ENCODE results near the gene FDPS.
"Not testable (repeated sequence)": the region's sequence is repeated elsewhere in the genome, so short reads cannot be mapped to it uniquely, and the experiment has no call there.

Gene FDPS

GRCh38 chr1:155320252-155320651 is 11.6 kb downstream of the FDPS start:
- DNase-seq (ENCODE audit: low read depth in 2 of 2), result no peak

DNA sequence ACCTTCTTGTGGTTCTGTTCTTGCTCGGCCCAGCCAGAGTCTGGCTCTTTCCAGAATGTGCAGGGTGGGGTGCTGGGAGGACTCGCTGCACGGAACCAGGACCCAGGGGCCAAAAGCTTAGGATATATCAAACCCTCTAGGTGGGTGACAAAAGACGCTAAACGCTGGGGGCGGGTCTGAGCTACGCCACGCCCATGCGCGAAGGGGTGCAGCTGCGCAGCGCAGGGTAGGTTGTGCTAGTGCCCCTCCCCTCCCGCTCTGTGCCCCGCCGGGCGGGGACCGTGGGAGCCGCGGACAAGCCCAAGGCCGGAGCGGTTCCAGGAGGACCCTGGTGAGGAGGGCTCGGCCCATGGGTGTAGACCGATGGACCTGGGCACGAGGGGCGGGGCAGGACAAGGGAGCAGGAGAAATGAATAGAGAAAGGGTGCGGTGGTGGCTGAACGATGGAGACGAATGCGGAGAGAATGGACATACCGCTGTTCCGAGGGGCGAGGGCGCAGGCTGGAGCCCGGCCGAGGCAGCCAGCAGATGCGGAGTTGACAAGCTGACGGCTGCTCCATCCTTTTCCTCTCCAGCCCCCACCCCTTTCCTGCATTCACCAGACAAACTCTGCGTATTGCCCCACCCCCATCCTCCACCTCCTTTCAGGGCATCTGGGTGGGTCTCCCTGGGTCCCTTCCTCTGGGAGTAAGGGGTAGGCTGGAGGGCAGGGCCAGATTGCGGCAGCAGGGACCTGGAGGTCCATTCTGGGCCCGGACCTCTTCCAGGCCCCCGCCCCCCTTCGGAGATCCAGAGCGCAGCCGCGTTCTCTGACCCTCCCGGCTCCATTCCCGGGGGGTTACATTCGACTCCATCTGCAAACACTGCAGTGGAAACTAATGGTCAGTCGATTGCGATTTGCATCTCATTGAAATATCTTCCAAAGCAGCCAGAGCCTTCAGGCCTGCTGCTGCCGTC is 12.3 kb downstream of the FDPS start, which contains the start of gene RUSC1:
TSS of gene RUSC1 (plus strand) at position 234 of the 957 bp plus-strand sequence. CDS start 880 bp downstream, outside the sequence.
- peak; percentile 63 to 72 for DNase-seq (ENCODE audit: low read depth in 2 of 2)

GRCh38 chr1:155321639-155322503 is 13.2 kb downstream of the FDPS start:
- DNase-seq (ENCODE audit: low read depth in 2 of 2), result no peak

DNA sequence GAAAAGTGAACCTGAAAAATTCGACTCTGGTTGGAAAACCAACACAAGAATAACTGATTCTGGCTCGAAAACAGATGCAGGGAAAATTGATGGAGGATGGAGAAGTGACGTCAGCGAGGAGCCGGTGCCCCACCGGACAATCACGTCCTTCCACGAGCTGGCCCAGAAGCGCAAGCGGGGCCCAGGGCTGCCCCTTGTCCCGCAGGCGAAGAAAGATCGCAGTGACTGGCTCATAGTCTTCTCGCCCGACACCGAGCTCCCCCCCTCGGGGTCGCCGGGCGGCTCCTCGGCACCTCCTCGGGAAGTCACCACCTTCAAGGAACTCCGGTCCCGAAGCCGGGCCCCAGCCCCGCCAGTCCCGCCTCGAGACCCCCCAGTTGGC is 13.9 kb downstream of the FDPS start:
- DNase-seq (ENCODE audit: low read depth in 2 of 2), result no peak

DNA sequence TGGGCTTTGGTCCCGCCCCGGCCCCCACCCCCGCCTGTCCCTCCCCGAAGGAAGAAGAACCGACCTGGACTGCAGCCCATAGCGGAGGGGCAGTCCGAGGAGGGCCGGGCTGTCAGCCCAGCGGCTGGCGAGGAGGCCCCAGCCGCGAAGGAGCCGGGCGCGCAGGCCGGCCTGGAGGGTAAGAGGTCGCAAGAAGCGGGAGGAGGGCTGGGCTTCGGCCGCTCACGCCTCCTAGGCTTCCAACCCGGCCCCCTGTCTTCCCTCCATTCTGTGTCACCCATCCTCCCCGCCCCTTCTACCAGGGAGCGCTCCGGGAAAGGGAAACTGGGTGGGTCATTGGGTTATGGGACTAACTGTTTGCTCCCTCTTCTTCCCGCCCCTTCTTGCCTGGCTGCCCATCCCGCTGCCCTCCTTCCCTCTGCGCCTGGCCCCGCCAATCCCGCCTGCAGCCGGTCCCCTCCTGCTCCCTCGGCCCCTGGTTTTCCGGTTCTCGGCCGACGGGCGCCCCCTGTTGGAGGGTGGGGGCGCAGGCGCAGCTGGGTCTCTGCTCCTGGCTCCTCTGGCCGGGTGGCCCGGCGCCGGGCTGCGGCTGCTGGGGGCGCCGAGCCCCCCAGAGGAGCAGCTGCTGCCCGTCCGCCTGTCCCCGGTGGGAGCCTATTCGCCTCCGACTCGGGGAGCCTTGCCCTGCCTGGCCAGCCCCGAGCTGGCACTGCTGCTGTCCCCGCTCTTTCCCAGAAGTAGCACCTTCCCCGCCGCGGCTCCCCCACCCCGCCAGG is 14.5 kb downstream of the FDPS start:
- DNase-seq (ENCODE audit: low read depth in 2 of 2), result peak; percentile 83 to 86

DNA sequence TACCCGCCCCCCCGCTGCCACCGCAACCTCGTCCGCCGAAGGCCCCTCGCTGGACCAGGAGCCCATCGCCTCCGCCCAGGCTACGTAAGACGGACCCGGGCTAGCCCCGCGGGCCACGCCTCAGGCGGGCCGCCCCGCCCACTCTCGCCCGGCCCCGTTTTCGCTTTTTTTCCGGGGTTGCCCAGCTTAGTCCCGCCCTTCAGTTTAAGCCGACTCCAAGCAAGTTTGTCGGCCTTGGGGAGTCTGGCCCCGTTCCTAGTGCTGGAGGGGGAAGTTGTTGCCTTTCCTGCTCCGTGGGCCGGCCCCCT is 15.0 kb downstream of the FDPS start:
- DNase-seq (ENCODE audit: low read depth in 2 of 2), result peak; percentile 71 to 81

DNA sequence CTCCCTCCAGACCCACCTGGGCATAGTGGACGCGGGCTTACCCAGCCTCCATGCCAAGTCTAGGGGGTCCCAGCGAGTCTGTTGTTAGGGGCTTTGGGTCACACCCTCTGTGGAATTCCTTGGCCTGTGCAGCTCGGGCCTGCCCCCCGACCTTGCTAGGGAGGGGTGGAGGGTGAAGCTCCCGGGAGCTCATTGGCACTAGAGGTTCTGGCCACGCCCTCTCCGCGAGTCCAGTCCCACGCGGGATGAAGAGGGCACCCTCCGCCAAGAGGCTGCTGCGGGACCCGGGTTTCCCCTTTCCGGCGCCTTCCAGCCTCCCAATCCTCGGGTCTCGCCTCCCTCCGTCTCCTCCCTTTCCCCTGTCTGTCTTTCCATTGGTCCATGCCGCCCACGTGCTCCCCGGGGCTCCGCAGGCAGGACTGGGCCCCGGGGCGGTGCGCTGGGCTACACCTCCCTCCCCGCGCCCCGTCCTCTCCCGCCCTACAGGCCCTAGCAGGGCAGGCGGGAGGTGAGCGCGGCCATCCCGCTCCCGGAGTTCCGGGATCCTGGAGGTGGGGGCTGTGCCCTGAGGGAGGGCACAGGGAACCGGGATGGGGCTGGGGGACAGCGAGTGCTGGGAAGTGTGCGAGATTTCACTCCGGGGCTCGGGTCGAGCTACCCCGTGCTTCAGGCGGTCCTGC is 15.5 kb downstream of the FDPS start:
- DNase-seq (ENCODE audit: low read depth in 2 of 2), result peak; percentile 90 to 92

- no peak for DNase-seq (ENCODE audit: low read depth in 2 of 2)
These were observed 16.3 kb downstream of the FDPS start for GRCh38 chr1:155324717-155325602.

GRCh38 chr1:155325603-155325893 is 16.9 kb downstream of the FDPS start:
- DNase-seq (ENCODE audit: low read depth in 2 of 2), result no peak

- no peak for DNase-seq (ENCODE audit: low read depth in 2 of 2)
These were observed 17.4 kb downstream of the FDPS start for GRCh38 chr1:155326020-155326526.

- DNase-seq (ENCODE audit: low read depth in 2 of 2), result no peak
These were observed 18.0 kb downstream of the FDPS start for GRCh38 chr1:155326631-155327037.

DNA sequence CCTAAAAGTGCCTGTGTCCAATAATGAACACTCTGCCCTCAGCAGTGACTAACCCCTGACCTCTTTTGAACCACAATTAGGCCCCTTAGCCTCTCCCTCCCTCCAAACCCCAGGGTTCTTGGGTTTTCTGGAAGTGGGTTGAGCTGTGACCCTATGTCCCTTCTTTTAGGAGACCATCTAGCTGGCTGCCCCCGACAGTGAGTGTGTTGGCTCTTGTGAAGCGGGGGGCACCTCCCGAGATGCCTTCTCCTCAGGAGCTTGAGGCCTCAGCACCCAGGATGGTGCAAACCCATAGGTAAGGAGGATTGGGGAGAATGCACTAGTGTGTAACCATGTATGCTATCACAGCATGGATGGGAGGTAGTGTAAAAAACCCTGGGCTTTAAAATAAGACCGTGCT is 19.3 kb downstream of the FDPS start:
- no peak for DNase-seq (ENCODE audit: low read depth in 2 of 2)

DNA sequence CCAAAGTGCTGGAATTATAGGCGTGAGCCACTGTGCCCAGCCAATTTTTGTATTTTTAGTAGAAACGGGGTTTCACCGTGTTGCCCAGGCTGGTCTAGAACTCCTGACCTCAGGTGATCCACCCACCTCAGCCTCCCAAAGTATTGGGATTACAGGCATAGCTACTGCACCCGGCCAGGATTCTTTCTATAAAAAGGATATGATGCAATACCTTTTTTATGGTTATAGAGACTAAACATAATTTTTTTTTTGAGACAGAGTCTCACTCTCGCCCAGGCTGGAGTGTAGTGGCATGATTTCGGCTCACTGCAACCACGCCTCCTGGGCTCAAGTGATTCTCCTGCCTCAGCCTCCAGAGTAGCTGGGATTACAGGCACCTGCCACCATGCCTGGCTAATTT is 20.2 kb downstream of the FDPS start:
- not testable (repeated sequence) for DNase-seq (ENCODE audit: low read depth in 2 of 2)

DNA sequence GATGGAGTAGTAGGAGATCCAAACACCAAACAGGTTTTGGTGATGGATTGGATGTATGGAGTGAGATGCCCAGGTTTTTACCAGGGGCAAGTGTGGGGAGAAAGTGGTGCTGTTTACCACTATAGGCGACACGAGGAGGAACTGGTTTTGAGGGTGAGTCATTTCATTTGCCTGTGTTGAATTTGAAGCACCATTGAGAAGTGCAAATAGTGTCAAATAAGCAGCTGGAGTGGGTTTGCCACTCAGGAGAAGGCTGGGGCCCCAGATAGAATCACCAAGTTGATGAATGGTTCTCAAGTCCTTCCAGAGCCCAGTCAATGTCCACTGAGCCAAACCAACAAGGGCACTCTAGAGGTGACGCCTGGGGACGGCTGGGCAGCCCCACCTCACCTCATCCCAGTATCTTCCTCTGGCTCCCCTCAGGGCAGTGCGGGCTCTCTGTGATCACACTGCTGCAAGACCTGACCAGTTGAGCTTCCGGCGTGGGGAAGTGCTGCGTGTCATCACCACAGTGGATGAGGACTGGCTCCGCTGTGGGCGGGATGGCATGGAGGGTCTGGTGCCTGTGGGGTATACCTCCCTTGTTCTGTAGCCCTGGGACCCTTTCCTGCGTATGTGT is 21.4 kb downstream of the FDPS start:
- no peak for DNase-seq (ENCODE audit: low read depth in 2 of 2)

GRCh38 chr1:155334962-155335361 is 26.3 kb downstream of the FDPS start:
- no peak for DNase-seq (ENCODE audit: low read depth in 2 of 2)

DNA sequence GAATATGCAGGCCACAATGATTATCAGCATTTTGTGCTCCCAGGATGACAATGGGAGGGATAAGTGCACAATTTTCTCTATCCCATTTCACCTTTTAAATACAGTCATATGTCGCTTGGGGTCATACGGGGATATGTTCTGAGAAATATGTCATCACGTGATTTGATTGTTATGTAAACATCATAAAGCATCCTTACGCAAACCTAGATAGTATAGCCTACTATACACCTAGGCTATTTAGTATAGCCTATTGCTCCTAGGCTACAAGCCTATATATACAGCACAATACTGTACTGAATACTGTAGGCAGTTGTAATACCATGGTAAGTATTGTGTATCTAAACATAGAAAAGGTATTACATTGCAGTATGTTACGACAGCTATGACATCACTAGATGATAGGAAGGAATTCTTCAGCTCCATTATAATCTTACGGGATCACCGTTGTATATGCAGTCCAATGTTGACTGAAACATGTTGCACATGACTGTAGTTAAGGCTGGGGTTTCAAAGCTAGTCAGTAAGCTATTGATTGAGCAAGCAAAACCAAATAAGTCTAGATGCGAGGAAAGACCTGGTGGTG is 30.9 kb downstream of the FDPS start:
- DNase-seq (ENCODE audit: low read depth in 2 of 2), result no peak

DNA sequence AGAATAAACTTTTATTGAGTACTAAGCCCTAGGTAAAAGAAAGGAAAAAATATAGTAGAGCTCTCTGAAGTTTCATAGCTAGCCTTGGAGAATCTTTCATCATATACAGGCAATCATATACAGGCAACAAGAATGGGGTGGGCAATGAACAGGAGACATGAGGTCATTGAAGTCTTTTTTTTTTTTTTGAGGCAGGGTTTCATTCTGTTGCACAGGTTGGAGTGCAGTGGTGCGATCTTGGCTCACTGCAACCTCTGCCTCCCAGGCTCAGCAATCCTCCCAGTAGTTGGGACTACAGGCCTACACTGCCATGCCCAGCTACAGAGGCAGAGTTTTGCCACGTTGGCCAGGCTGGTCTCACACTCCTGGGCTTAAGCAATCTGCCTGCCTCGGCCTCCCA is 34.2 kb downstream of the FDPS start:
- no peak for DNase-seq (ENCODE audit: low read depth in 2 of 2)

- no peak for DNase-seq (ENCODE audit: low read depth in 2 of 2)
These were observed 44.0 kb downstream of the FDPS start for GRCh38 chr1:155352631-155353030.

DNA sequence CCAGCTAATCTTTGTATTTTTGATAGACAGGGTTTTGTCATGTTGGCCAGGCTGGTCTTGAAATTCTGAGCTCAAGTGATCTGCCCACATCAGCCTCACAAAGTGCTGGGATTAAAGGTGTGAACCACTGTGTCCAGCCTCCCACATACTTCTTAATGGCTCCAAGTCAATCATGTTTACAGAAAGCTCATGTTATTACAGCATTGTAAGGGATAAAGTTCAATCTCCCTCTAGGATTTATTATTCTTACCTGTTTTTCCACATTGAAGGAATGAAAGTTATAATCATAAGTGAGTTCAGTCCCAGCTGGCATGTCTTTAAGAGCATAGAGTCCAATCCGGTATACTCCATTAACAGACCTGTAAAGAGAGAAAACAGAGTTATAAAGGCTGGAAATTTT is 51.4 kb downstream of the FDPS start:
- DNase-seq (ENCODE audit: low read depth in 2 of 2), result no peak
